Measurements from ENCODE around the gene ARL5C. TPM values are rescaled to one million over a fixed set of nuclear protein-coding genes. Genes with fewer than 3 reads are reported as not detected.

Gene ARL5C
- total RNA-seq, 1 donor from 2014 or later: not detected

DNA sequence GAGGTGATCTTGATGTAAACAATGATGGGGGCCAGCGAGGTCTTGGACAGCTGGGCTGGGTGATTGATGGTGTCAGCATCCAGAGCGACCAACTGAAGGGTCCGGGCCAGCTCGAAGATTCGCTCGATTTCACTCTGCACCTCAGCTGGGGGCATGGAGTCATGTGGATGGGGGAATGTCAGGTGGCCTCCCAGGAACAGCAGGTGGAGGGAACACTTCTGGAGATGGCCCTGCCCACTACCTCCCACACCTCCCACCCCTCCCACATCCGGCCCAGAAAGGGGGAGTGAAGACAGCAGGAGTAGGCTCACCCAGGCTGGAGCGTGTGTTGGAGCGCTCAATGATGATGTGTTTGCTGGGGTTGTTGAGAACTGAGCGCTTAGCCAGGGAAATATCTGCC, 17.8 kb upstream of the ARL5C start:
- no peaks in the 10 kb centered on the region for H3K9me3 ChIP-seq
- H3K4me1 ChIP-seq: peaks cover 2% of the 10 kb centered on the region
- DNase-seq (no peak), ATAC-seq (no peak)
- H3K27me3 ChIP-seq (ENCODE audit: low read depth): no peaks in the 10 kb centered on the region
- TF ChIP-seq, protein P1, sequence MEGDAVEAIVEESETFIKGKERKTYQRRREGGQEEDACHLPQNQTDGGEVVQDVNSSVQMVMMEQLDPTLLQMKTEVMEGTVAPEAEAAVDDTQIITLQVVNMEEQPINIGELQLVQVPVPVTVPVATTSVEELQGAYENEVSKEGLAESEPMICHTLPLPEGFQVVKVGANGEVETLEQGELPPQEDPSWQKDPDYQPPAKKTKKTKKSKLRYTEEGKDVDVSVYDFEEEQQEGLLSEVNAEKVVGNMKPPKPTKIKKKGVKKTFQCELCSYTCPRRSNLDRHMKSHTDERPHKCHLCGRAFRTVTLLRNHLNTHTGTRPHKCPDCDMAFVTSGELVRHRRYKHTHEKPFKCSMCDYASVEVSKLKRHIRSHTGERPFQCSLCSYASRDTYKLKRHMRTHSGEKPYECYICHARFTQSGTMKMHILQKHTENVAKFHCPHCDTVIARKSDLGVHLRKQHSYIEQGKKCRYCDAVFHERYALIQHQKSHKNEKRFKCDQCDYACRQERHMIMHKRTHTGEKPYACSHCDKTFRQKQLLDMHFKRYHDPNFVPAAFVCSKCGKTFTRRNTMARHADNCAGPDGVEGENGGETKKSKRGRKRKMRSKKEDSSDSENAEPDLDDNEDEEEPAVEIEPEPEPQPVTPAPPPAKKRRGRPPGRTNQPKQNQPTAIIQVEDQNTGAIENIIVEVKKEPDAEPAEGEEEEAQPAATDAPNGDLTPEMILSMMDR (IDR thresholded peaks at IDR 0.05): no peak
- no peak overlapping the region for H3K4me3 ChIP-seq
- intact Hi-C loops (cut with DNase I): no loop called here
- H3K36me3 ChIP-seq: peaks cover 92% of the 10 kb centered on the region
- H3K27ac ChIP-seq: no peak overlapping the region

DNA sequence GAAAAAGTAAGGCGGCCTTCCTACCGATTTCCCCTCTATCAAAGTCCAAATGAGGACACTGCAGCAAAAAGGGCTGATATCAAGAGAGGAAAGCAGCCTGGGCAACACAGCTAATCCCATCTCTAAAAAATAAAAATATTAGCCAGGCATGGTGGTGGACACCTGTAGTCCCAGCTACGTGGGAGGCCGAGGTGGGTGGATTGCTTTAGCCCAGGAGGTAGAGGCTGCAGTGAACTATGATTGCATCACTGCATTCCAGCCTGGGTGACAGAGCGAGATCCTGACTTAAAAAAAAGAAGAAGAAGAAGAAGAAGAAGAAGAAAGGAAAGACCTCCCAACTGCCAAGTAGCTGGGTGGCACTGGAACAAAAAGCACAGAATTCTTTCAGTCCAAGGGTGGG, 17.1 kb upstream of the ARL5C start:
- intact Hi-C loops (cut with DNase I): no loop called here
- H3K4me3 ChIP-seq: no peak overlapping the region
- H3K4me1 ChIP-seq: peaks cover 9% of the 10 kb centered on the region
- TF ChIP-seq, protein P1 (IDR thresholded peaks at IDR 0.05): no peak
- DNase-seq (no peak), ATAC-seq (no peak)
- H3K9me3 ChIP-seq: no peaks in the 10 kb centered on the region
- peaks cover 86% of the 10 kb centered on the region for H3K36me3 ChIP-seq
- H3K27ac ChIP-seq: no peak overlapping the region
- H3K27me3 ChIP-seq (ENCODE audit: low read depth): no peaks in the 10 kb centered on the region

DNA sequence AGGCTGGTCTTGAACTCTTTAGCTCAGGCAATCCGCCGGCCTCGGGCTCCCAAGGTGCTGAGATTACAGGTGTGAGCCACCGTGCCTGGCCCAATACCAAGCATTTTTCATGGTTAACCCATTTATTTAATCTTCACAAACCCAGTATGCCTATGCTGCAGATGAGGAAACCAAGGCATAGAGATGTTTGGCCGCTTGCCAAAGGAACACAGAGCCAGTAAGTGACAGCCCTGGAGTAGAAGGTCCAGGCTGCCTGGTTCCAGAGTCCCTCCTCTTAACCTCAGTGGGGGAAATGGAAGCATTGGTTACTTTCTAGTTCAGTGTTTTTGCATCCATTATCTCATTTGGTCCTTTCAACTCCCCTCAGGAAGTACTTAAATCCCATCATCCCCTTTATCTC, 15.3 kb upstream of the ARL5C start:
- Histone ChIP-seq H3K27ac (no peak overlapping the region), H3K27me3 (ENCODE audit: low read depth) (no peaks in the 10 kb centered on the region), H3K9me3 (no peaks in the 10 kb centered on the region), H3K4me1 (peaks cover 10% of the 10 kb centered on the region), H3K4me3 (no peak overlapping the region), H3K36me3 (peaks cover 86% of the 10 kb centered on the region)
- intact Hi-C loops (cut with DNase I): no loop called here
- DNase-seq (no peak), ATAC-seq (no peak)
- TF ChIP-seq, protein P1 (IDR thresholded peaks at IDR 0.05): no peak

DNA sequence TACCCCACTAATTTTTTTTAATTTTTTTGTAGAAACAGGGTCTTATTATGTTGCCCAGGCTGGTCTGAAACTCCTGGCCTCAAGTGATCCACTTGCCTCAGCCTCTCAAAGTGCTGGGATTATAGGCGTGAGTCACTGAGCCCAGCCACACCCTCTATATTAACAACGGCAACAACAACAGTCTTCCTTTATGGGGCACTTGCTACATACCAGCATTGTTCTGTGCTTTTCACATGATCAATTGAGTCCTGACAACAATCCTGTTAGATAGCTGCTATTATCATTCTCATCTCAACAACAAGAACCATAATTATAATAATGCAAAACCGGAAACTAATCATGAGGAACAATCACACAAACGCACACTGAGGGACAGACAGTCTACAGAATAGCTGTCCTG, 12.6 kb upstream of the ARL5C start:
- H3K4me3 ChIP-seq: no peak overlapping the region
- no peak overlapping the region for H3K27ac ChIP-seq
- peaks cover 10% of the 10 kb centered on the region for H3K4me1 ChIP-seq
- DNase-seq (no peak), ATAC-seq (peak; percentile 20 to 71)
- H3K27me3 ChIP-seq (ENCODE audit: low read depth): no peaks in the 10 kb centered on the region
- no peaks in the 10 kb centered on the region for H3K9me3 ChIP-seq
- TF ChIP-seq, protein P1 (IDR thresholded peaks at IDR 0.05): no peak
- intact Hi-C loops (cut with DNase I): no loop called here
- H3K36me3 ChIP-seq: peaks cover 73% of the 10 kb centered on the region

DNA sequence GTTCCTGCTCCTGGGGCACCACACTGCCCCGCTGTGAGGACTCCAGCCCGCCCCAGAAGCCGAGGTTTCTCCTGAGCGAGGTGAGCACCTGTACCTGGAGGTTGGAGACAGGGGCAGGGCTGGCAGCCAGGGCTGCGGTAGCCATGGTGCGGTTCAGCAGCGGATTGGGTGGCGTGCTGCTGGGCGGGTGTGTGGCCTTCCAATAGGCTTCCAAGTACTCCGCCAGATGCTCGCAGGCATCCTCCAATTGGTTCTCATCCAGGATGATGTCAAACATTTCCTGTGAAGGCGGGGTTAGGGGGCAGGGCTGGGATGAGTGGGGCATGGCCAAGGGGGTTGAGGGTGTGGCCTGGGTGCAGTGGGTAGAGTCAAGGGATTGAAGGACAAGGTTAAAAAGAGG, 11.3 kb upstream of the ARL5C start:
- Histone ChIP-seq H3K36me3 (peaks cover 60% of the 10 kb centered on the region), H3K4me1 (peaks cover 10% of the 10 kb centered on the region), H3K4me3 (no peak overlapping the region), H3K27ac (no peak overlapping the region), H3K27me3 (ENCODE audit: low read depth) (no peaks in the 10 kb centered on the region), H3K9me3 (no peaks in the 10 kb centered on the region)
- DNase-seq: no peak
- ATAC-seq: peak; percentile 10 to 13
- TF ChIP-seq, protein P1 (IDR thresholded peaks at IDR 0.05): no peak
- intact Hi-C loops (cut with DNase I): no loop called here

- Histone ChIP-seq H3K4me3 (no peak overlapping the region), H3K36me3 (peaks cover 46% of the 10 kb centered on the region), H3K9me3 (no peaks in the 10 kb centered on the region), H3K27ac (no peak overlapping the region), H3K27me3 (ENCODE audit: low read depth) (no peaks in the 10 kb centered on the region), H3K4me1 (peaks cover 10% of the 10 kb centered on the region)
- no peak for DNase-seq
- intact Hi-C loops (cut with DNase I): no loop called here
- no peak for ATAC-seq
- TF ChIP-seq, protein P1 (IDR thresholded peaks at IDR 0.05): no peak
These were observed 9.7 kb upstream of the ARL5C start for GRCh38 chr17:39175695-39176093.
